Amygdala (tissue), 56 donors: Measurements from ENCODE around the gene ASZ1.
"Not testable (repeated sequence)": the region's sequence is repeated elsewhere in the genome, so short reads cannot be mapped to it uniquely, and the experiment has no call there.

Experiments used
- DNase-seq, 56 donors: peaks; one replicate each; lab custom pipeline; 2025; lab: John Stamatoyannopoulos, UW

Gene ASZ1, protein sequence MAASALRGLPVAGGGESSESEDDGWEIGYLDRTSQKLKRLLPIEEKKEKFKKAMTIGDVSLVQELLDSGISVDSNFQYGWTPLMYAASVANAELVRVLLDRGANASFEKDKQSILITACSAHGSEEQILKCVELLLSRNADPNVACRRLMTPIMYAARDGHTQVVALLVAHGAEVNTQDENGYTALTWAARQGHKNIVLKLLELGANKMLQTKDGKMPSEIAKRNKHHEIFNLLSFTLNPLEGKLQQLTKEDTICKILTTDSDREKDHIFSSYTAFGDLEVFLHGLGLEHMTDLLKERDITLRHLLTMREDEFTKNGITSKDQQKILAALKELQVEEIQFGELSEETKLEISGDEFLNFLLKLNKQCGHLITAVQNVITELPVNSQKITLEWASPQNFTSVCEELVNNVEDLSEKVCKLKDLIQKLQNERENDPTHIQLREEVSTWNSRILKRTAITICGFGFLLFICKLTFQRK

DNA sequence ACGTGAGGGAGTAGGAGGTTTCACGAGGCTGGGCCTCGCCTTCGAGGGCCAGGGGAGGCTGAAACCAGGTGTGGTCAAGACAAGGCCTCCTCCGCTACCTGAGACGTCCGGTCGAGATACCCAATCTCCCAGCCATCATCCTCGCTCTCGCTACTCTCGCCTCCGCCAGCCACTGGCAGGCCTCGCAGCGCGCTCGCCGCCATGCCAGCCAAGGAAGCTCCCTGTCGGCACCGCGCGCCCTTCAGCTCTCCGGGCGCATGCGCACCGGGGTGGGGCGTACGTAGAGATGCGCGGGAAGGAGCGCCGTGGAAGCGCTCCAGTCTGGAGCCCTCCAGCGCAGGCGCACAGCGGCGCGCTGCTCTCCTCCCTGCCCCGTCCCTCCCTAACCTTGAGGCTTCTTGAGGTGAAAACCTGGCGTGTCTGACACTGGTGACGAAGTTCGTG lies at the start of gene ASZ1:
ASZ1 (minus strand) TSS at position 236 of the 444 bp plus-strand sequence; CDS start at position 203, 33 bp downstream.
- no peak for DNase-seq

DNA sequence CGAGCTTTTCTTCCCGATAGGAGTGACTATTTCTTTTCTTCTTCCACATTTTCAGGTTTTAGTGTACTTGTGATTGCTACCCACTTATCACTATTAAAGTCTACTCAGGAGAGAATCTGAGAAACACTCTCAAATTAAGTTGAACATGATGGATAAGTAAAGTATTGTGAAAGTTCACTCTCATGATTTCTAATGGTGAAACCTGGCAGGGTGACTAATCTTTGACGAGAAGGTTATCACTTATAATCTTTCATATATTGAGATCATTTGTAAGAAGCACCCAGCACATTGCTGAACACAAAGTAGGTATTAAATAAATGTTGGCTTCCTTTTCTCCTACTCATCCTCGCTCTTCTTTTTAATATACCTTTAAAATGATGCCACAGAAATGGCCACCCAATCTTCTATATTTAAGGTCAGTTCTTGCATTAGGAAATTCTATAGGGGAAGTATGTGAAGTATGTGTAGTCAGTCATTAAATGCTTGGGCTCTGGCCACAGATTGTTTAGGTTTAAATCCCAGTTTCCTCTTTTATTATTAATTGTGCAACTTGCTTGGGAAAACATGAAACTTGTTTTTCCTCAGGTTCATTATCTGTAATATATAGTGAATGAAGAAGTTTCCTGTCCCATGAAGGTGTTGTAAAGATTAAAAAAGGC lies 49.4 kb upstream of the ASZ1 start:
- DNase-seq, result no peak

DNA sequence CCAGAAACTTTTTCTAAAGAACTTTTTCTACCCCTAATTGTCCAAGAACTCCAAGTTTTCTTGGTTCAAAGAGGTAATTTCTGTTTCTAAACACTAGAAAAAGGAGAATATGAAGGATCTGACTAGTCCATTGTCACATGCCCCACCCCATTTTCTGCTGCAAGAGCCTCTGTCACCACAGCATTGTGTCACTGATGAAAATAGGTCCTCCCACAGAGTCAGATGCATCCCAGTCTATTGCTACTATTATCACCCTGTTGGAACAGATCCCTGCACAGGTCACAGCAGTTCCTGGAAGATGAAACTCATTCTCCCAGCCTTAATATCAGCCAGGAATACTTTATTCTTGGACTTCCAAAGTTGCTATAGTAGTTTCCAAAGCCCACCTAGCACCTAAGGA lies 45.0 kb upstream of the ASZ1 start:
- DNase-seq, result peak in 1 of 56 donors; percentile 11

DNA sequence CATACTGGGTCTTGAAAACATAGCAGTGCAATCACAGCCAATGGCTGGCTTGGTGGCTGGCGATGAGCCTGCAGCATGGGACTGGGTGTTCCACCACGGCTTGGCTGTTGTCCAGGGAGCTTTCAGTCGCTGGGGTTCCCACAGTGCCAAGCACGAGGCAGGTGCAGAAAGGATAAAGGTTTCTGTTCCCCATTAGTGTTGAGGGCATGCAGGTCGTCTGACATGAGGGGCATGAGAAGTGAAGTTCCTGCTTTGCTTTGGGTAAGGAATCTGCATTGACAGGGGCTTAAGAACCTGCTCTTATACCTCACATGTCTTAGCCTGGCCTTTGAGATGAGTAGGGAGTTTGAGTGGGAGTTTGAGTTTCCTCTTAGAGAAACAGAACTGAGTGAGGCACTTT lies 43.5 kb upstream of the ASZ1 start:
- peak in 2 of 56 donors; percentile 4 to 24 for DNase-seq

DNA sequence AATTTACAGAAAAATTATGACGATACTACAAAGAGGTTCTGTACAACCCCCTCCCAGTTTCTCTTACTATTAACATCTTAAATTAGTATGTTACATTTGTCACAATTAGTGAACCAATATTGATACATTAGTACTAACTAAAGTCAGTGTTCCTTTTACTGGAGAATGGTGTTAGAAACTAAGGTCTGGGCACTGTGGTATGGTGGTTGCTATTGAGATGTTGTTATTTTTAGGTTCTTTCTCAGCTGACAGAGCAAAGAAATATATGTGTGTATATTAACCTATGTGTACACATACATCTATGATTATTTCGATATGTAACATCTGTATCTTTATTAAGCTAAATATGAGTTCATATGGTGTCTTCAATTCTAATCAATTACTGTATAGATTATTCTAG lies 40.9 kb upstream of the ASZ1 start:
- DNase-seq, result no peak

DNA sequence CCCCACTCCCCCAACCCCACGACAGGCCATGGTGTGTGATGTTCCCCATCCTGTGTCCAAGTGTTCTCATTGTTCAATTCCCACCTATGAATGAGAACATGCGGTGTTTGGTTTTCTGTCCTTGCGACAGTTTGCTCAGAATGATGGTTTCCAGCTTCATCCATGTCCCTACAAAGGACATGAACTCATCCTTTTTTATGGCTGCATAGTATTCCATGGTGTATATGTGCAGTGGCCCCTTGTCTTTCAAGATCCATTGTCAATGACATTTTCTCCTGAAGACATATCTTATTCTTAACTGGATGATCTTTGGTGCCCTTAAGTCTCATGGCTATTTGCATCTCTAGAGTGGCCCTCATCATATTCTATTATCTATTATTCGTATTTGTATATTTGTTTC lies 33.5 kb upstream of the ASZ1 start:
- DNase-seq, result not testable (repeated sequence)

DNA sequence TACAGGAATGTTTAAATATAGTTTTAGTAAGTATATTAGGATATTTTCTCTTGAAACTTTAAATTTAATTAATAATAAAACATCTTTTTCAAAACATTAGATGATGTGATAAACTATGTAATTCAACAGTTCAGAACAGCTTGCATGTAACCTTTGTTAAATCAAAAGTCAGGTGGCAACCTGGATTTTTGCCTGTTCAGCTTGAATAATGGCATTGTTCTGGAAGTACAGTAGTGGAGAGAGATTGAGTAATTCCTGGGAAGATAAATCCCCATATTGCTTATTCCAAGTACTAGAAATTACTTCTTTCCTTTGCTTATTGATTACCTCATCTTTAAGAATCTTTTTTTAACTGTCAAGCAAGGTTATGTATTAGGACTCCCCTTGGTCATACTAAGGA lies 32.4 kb upstream of the ASZ1 start:
- DNase-seq, result no peak

DNA sequence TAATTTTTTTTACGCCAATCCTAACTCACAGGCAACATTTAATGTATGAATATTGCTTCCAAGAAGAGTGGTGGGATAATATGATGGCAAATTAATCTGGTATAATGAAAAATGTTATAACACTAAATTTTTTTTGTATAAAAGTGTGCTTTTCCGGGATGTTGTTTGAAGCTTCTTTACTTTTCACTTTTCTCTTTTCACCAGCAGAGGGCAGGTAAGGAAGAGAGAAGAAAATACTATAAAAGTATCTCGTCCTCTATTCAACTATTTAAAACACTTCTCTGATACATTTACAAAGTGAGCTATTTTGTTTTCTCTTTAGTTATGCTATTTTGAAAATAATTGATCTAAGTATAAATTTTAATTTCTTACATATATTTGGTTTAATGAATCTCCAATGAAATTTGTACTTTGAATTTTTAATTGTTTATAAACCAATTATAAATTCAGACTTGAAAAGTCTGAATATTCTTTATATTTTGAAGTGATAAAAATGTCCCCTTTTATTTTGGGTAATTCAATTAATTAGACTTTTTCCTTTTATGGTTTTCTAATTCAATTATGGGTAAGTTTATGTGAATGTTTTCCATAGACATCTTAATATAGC lies 31.8 kb upstream of the ASZ1 start:
- DNase-seq, result peak in 1 of 56 donors; percentile 40

DNA sequence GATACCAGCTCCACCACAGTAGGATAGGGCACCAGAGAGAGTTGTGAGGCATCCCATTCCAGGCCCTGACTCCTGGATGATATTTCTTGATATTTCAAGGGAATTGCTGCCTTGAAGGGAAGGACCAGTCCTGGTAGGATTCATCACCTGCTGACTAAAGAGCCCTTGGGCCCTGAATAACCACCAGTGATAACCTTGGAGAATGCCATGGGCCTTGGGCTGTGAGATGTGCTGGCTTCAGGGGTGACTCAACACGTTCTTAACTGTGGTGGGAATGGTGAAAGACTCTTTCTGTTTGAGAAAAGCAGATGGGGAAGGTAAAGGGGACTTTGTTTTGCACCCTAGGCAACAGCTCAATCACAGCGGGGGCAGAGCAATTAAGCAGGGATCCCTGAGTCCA lies 21.4 kb upstream of the ASZ1 start:
- DNase-seq, result no peak

DNA sequence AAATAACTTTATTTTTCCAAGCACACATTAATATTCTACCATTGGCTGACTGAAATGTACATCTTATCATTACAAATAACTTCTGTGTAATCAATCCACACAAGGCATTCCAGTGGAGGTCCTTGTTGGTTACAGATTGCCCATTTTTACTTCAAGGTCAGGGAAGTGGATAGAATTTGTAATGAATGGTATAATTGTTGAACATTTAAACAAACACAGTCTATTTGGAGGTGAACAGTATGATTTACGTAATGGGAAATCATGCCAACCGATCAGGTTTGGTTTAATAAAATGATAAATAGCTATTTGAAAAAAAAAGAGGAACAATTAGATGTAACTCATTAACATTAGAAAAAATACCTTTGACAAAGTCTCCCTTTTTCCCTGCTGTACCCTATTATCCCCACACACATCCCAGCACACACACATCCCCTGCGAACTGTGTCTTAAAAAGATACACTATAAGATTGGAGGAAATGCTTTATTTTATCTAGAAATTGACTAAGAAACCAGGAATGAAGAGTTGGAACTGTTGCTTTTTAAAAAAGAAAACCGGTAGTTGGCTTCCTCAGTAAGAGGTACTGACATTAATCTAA lies 19.0 kb upstream of the ASZ1 start:
- no peak for DNase-seq

DNA sequence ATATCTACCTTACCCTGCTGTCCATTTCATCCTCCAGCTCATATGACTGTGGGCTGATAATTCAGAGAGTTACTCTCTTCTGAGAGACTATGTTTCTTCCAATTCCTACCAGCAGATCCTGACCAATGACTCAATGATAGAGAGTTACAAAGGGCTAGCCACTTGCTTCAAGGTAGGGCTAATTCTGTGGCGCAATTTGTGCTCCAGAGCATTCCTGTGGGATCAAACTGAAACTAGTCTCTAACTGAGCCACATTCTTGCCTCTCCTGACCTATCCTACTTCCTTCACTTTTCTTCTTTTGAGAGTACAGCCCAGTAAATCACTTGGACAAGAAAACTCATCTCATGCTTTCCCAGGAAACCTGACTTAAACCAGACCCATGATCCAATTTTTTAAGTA lies 17.9 kb upstream of the ASZ1 start:
- no peak for DNase-seq

DNA sequence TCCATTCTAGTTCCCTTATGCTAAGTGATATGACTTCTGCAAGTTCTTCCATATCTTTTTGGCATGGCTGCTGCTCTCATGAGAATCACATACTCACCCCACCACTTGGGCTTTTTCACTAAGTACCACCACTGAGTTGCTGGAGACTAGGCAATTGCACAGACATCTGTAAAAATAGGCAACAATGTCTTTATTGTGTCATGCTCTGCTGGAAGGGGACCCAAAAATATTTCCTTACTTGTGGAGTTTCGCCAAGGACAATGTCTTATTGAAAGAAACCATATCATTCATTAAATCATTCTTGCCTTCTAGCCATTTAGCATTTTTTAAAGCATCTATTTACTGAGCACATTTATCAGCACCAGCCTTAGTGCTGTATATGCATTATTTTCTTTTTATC lies 17.4 kb upstream of the ASZ1 start:
- no peak for DNase-seq

DNA sequence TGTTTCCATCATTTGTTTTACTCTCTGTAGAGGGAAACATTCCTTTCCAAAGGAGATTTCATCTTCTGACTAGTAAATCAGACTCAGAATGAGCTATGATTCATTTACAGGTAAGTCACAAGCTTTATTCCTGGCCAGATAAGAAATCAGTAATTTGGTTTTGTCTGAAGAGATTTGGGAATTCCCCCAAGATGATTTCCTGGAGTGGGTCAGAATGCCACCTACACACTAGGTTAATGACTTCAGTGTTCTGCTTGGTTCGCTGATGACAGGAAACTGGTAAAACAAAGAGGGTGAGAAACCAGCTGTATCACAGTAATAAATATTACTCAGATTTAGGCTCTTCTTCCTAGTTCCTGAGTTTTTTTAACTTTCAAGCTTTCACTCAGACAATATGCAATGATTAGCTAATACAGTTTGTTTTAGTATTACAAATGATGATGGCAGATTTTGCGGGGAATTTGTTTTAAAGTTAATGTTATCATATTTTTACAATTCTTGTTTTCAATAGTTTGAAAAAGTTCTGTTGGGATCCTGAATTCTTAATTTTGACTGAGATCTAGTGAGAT lies 8.3 kb upstream of the ASZ1 start:
- no peak for DNase-seq

DNA sequence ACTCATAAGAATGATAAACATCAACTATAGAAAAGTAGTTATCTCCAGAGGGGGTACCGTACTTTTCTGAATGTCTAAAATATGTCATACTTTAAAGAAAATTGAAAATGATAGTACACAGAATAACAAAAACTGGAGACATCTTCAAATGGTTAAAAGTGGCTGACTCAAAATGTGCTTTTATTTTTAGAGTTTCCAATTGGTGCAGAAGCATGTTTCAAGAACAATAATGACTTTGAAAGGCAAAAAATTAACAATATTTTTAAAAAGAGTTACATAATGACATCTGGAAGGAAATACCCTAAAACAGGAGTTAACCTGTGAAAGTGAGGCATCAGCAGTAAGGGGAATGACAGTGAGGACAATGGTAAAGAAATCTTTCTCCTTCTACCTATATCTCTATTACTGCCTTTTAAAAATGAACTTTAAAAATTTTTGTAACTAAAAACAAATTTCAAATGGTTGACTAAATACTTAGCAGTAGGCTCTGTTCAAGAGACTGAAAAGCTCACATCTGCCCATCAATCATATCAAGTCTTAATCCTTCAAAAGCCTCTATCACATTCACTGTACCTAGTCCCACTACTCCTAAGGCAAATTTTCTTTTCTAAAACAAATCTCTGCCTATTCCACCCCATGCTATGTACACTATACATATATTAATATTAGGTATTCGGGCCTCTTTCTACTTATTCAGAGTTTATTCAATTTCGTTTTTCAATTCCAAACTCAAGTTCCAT lies 3.0 kb downstream of the ASZ1 start:
- no peak for DNase-seq

DNA sequence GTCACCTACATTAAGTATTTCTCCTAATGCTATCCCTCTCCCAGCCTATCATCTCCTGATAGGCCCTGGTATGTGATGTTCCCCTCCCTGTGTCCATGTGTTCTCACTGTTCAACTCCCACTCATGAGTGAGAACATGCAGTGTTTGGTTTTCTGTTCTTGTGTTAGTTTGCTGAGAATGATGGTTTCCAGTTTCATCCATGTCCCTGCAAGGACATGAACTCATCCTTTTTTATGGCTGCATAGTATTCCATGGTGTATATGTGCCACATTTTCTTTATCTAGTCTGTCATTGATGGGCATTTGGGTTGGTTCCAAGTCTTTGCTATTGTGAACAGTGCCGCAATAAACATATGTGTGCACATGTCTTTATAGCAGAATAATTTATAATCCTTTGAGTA lies 12.7 kb downstream of the ASZ1 start:
- DNase-seq, result not testable (repeated sequence)

DNA sequence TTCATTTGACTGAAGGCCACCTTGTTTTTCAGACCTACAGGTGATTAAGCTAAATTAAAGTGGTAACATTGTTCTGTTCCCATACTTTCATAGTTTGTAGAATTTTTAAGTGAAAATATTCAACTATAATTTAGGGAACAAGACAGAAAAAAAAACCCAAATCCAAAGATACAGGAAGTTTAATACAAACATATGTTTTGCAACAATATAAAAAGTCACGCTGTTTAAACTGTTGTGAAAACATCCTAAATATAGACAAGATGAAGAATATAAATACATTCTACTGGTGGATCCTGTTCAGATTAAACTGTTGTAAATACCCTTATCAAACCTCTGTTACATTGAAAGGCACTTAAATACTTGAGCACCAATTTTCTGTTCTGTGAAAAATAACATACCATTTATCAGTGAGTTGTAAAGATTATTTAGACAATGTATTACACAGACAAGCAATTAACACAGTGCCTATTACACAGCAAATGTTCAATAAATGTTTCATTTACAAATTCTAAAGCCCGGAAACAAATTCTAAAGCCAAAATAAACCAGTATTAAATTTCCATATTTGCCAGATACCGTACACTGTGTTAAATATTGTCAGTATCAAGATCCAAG lies 14.2 kb downstream of the ASZ1 start:
- no peak for DNase-seq

DNA sequence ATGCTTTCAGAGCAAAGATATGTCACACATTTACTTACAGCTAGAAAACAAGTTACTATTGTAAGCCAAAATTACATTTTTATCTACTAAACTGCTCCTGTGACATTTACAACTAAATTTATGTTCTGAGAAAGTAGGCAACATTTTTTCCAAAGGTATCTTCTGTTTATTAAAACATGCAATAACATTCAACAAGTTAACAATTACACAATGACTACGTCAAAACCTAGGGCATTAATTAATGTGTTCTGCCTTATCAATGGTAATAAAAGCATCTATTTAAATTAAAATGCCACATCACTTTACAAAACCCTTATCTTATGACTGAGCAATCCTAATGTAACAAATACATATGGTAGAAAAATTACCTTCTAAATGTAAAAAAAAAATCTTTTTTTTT lies 14.9 kb downstream of the ASZ1 start:
- no peak for DNase-seq

DNA sequence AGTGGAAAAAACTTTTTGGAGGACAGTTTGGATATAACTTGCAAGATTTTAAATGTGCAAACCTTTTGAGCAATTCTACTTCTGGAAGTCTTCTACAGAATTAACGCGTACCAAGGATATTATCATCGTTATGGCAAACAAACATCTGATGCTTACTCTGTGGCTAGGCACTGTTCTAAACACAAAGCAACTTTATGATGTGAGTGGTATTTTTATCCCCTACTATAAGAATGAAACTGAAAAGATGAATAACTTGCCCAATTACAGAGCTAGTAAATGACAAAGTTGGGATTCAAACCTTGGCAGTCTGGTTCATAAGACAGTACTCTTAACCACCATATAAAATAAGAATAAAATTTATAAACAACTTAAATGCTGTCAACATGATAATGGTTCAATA lies 15.8 kb downstream of the ASZ1 start:
- DNase-seq, result no peak

DNA sequence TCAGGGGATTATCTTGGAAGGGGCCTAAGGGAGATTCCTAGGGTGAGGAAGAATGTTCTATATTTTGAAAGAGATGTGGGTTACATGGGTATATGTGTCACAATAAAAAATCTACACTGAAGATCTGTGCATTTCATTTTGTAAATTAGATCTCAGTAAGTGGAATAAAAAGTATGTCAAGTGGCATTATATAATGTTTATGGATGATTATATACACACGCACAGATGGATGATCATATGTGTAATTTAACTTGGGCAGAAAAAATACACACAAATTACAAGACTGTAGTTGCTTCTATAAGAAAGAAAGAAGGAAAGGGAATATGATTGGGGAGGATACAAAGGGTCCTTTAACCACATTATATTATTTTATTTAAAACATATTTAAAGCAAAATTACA lies 18.5 kb downstream of the ASZ1 start:
- no peak for DNase-seq

DNA sequence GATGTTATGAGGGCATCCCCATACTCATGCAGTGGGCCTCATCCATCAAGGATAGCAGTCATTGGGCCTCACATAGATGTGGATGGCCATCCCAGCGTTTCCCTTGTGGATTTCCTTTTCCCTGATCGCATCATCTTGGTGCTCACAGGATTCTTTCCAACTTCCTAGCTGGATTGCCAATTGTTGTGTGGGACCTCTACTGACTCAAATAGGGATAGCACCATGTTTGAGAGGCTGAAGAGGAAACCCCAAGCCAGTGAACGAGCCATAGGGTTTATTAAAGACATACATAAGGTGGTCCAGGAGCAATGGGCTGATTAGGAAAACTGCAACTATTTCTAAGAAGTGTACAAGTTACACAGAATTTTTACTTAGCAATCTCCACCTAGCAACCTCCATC lies 21.8 kb downstream of the ASZ1 start:
- no peak for DNase-seq
